Gastrocnemius medialis (tissue), 4 donors: ENCODE results near the gene RIN3. TPM values are rescaled to one million over a fixed set of nuclear protein-coding genes. Genes with fewer than 3 reads are reported as not detected.

Experiments used
- ATAC-seq, 2 donors: fragments of 150-250 bp; one replicate each; pipeline ENCODE4 v1.9.1; 2016
- DNase-seq, 2 donors: peaks; one replicate each; pipeline ENCODE4 v3.0.0-alpha.2; 2019
- H3K27ac ChIP-seq, 4 donors: fragments of 200-600 bp; sonication (generic); 1 replicate in 1 of 4; 2 replicates in 3 of 4; pipeline ENCODE4 v1.5.1; 2016 to 2018; ENCODE audit warnings: mild to moderate bottlenecking in 2 of 4, moderate library complexity in 1 of 4
- H3K27me3 ChIP-seq, 3 donors: fragments of 200-600 bp; sonication (generic) in 2 of 3; 1 replicate in 1 of 3; 2 replicates in 2 of 3; pipeline versions ENCODE4 v1.5.1 to v1.6.0; 2016 to 2019; ENCODE audit warnings: mild to moderate bottlenecking in 1 of 3, moderate library complexity in 1 of 3
- H3K36me3 ChIP-seq, 2 donors: fragments of 200-600 bp; sonication (generic) in 1 of 2; one replicate each; pipeline ENCODE4 v1.5.1; 2017 to 2018
- H3K4me1 ChIP-seq, 2 donors: fragments of 200-600 bp; sonication (generic) in 1 of 2; one replicate each; pipeline ENCODE4 v1.5.1; 2016 to 2017; ENCODE audit warnings: mild to moderate bottlenecking in 2 of 2
- H3K4me3 ChIP-seq, 4 donors: fragments of 200-600 bp; sonication (generic) in 3 of 4; 1 replicate in 1 of 4; 2 replicates in 3 of 4; pipeline ENCODE4 v1.5.1; 2016 to 2019; ENCODE audit warnings: mild to moderate bottlenecking in 2 of 4
- H3K9me3 ChIP-seq, 3 donors: fragments of 200-600 bp; sonication (generic) in 2 of 3; 1 replicate in 1 of 3; 2 replicates in 2 of 3; pipeline ENCODE4 v1.5.1; 2016 to 2019
- CTCF ChIP-seq, 5 experiments: fragments of 450-650 bp in 3 of 5; fragments of 200-600 bp in 2 of 5; sonication (generic) in 2 of 5; IDR thresholded peaks in 4 of 5; conservative IDR thresholded peaks in 1 of 5; 1 replicate in 4 of 5; 2 replicates in 1 of 5; pipeline ENCODE4 v1.5.1; 2016 to 2019; ENCODE audit warnings: antibody characterized with exemption in 5 of 5, mild to moderate bottlenecking in 3 of 5, moderate library complexity in 3 of 5
- POLR2A ChIP-seq, 2 donors: fragments of 450-650 bp; IDR thresholded peaks; one replicate each; pipeline ENCODE4 v1.6.1; 2017; ENCODE audit warnings: antibody characterized with exemption in 2 of 2, mild to moderate bottlenecking in 2 of 2, moderate library complexity in 2 of 2
- in situ Hi-C, 4 donors: fragments of 200-750 bp; cut with MboI; loops; one replicate each; pipeline versions ENCODE4 v1.15.0 to v1.8.0; 2017; ENCODE audit warnings: low sequenced_read_pairs in 4 of 4
- intact Hi-C: fragments of 100-400 bp; cut with DNase I; formaldehyde crosslinking; loops from one replicate; pipeline ENCODE4 v1.15.1; 2023; ENCODE audit warnings: low total_unique reads
- total RNA-seq, 4 donors: library from RNA; depleted of rRNA; stranded (reverse); fragments of >200 nt; gene quantifications; one replicate each; pipeline versions ENCODE4 v1.1.0 to v1.2.3, GENCODE V29; 2016

RIN3 gene
- total RNA-seq, 4 donors from 2014 or later, result 2.1 to 3.7 (median 2.6) TPM

GRCh38 chr14:92728759-92729364 lies 215.3 kb downstream of the RIN3 start:
- no peak for ATAC-seq
- intact Hi-C loops (no loop called here), in situ Hi-C loops (no loop called here)
- H3K4me1 ChIP-seq, result peaks cover 0 to 12% of the 10 kb centered on the region in 2 donors
- H3K4me3 ChIP-seq, result no peak overlapping the region
- no peaks in the 10 kb centered on the region for H3K27me3 ChIP-seq
- no peaks in the 10 kb centered on the region for H3K9me3 ChIP-seq
- H3K27ac ChIP-seq, result no peak overlapping the region
- no peak for DNase-seq
- peaks cover 0 to 20% of the 10 kb centered on the region in 2 donors for H3K36me3 ChIP-seq
- TF ChIP-seq CTCF (IDR thresholded peaks at IDR 0.05 in 4 of 5, conservative IDR thresholded peaks at IDR 0.05 in 1 of 5), result no peak
- TF ChIP-seq POLR2A (IDR thresholded peaks at IDR 0.05), result no peak

DNA sequence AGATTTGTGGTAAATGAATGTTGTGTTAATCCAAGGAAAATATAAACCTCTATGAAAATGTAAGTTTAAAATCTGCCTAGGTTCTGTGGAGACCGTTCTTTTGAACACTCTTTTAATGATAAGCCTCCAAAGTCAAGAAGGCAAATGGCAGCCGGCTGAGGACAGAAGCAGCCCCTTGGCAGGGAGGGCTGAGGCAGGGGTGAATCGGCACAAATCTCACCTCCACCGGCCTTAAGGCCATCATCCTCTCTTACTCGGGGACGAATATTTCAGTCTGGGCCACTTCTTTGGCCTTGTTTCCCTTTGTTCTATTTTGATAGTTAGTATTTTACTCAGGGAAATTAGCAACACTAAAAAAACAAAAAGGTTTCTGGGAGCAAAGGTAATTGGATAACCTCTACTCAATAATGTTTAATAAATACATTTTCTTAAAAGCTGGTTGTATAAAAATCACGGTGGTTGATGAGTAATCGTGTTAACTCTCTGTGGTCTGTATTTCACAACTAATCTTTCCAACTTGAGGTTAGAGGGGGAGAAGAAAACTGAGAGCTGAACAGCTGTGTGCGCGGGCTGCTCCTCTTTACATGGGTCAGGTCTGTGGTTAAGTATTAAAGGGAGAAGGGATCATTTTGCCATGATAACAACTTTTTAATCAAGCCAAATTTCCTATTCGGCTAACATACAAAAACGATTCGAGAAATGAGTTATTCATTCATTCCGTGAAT lies 216.2 kb downstream of the RIN3 start:
- TF ChIP-seq POLR2A (IDR thresholded peaks at IDR 0.05) (no peak), CTCF (IDR thresholded peaks at IDR 0.05 in 4 of 5, conservative IDR thresholded peaks at IDR 0.05 in 1 of 5) (no peak)
- ATAC-seq (no peak), DNase-seq (no peak)
- in situ Hi-C loops (no loop called here), intact Hi-C loops (no loop called here)
- Histone ChIP-seq H3K4me3 (no peak overlapping the region), H3K4me1 (peaks cover 0 to 8% of the 10 kb centered on the region in 2 donors), H3K36me3 (peaks cover 0 to 20% of the 10 kb centered on the region in 2 donors), H3K27me3 (no peaks in the 10 kb centered on the region), H3K9me3 (no peaks in the 10 kb centered on the region), H3K27ac (peak overlapping the region in 2 of 4 donors; percentile 8 to 26)

GRCh38 chr14:92731622-92732115 lies 218.1 kb downstream of the RIN3 start:
- TF ChIP-seq CTCF (IDR thresholded peaks at IDR 0.05 in 4 of 5, conservative IDR thresholded peaks at IDR 0.05 in 1 of 5) (no peak), POLR2A (IDR thresholded peaks at IDR 0.05) (no peak)
- DNase-seq (no peak), ATAC-seq (no peak)
- Histone ChIP-seq H3K4me3 (no peak overlapping the region), H3K27ac (no peak overlapping the region), H3K27me3 (no peaks in the 10 kb centered on the region), H3K36me3 (peaks cover 0 to 20% of the 10 kb centered on the region in 2 donors), H3K4me1 (no peaks in the 10 kb centered on the region), H3K9me3 (no peaks in the 10 kb centered on the region)
- intact Hi-C loops, result no loop called here
- in situ Hi-C loops, result no loop called here

- DNase-seq (no peak), ATAC-seq (no peak)
- Histone ChIP-seq H3K4me1 (no peaks in the 10 kb centered on the region), H3K27me3 (no peaks in the 10 kb centered on the region), H3K36me3 (peaks cover 0 to 20% of the 10 kb centered on the region in 2 donors), H3K4me3 (no peak overlapping the region), H3K27ac (no peak overlapping the region), H3K9me3 (no peaks in the 10 kb centered on the region)
- intact Hi-C loops, result no loop called here
- in situ Hi-C loops, result no loop called here
- TF ChIP-seq POLR2A (IDR thresholded peaks at IDR 0.05) (no peak), CTCF (IDR thresholded peaks at IDR 0.05 in 4 of 5, conservative IDR thresholded peaks at IDR 0.05 in 1 of 5) (no peak)
Measured at GRCh38 chr14:92733007-92733406, 219.4 kb downstream of the RIN3 start.
